T-cell (primary cell): Measurements from ENCODE around the gene SGIP1. TPM values are rescaled to one million over a fixed set of nuclear protein-coding genes. Genes with fewer than 3 reads are reported as not detected.
"Not testable (repeated sequence)": the region's sequence is repeated elsewhere in the genome, so short reads cannot be mapped to it uniquely, and the experiment has no call there.

Experiments
- ATAC-seq, 4 experiments: fragments of 200-7000 bp in 3 of 4; fragments of 150-1000 bp in 1 of 4; cut with Tn5 transposase; replicated peaks in 1 of 4; 1 replicate in 3 of 4; 2 replicates in 1 of 4; pipeline ENCODE4 v1.10.0; 2021; ENCODE audit warnings: moderate library complexity in 3 of 4, mild to moderate bottlenecking in 2 of 4, moderate number of reproducible peaks in 1 of 4
- CTCF ChIA-PET, 2 donors: fragments of 300-600 bp; sonication (Branson Sonifier 250); formaldehyde crosslinking; loops; one replicate each; lab custom pipeline; 2022; ENCODE audit warnings: antibody characterized with exemption in 2 of 2; lab: Charles Lee
- POLR2A ChIA-PET, 2 donors: fragments of 300-600 bp; sonication (Branson Sonifier 250); formaldehyde crosslinking; loops; one replicate each; lab custom pipeline; 2022; ENCODE audit warnings: antibody characterized with exemption in 2 of 2; lab: Charles Lee
- DNase-seq, 35 experiments: peaks; one replicate each; pipeline versions ENCODE4 v3.0.0 to v3.0.0-alpha.2; 2013 to 2023
- H3K27ac ChIP-seq: one replicate; pipeline ENCODE4 v1.5.1; 2013; ENCODE audit warnings: low read length
- H3K27me3 ChIP-seq, 2 experiments: replicated peaks in 1 of 2; 1 replicate in 1 of 2; 2 replicates in 1 of 2; pipeline versions ENCODE4 v1.6.1 to v1.7.0; 2013; ENCODE audit warnings: low read length in 1 of 2, mixed read lengths in 1 of 2; ENCODE audit not compliant: control insufficient read depth in 2 of 2, insufficient read depth in 2 of 2; ENCODE audit errors: extremely low read depth in 1 of 2
- H3K36me3 ChIP-seq, 2 donors: 1 replicate in 1 of 2; 2 replicates in 1 of 2; pipeline versions ENCODE4 v1.6.1 to v1.7.0; 2013; ENCODE audit warnings: low read length in 1 of 2; ENCODE audit not compliant: control insufficient read depth in 2 of 2, insufficient read depth in 1 of 2; ENCODE audit errors: extremely low read depth in 1 of 2
- H3K4me1 ChIP-seq, 2 experiments: 1 replicate in 1 of 2; 2 replicates in 1 of 2; pipeline versions ENCODE4 v1.6.1 to v1.7.0; 2013; ENCODE audit warnings: low read length in 2 of 2, mixed read lengths in 1 of 2; ENCODE audit not compliant: insufficient read depth in 2 of 2, control insufficient read depth in 1 of 2; ENCODE audit errors: extremely low read depth in 1 of 2
- H3K4me3 ChIP-seq, 2 donors: 1 replicate in 1 of 2; 2 replicates in 1 of 2; pipeline versions ENCODE4 v1.5.1 to v1.7.0; 2013; ENCODE audit warnings: mild to moderate bottlenecking in 2 of 2, low read length in 1 of 2, moderate library complexity in 1 of 2; ENCODE audit not compliant: control insufficient read depth in 1 of 2; ENCODE audit errors: extremely low read depth in 1 of 2
- H3K9me3 ChIP-seq: 2 replicates; pipeline ENCODE4 v1.7.0; 2013
- H3K27ac Mint-ChIP-seq, 2 donors: one replicate each; pipeline ENCODE4 v1.8.0; 2020 to 2021; ENCODE audit warnings: mild to moderate bottlenecking in 2 of 2, mixed read lengths in 2 of 2
- H3K27me3 Mint-ChIP-seq, 2 donors: one replicate each; pipeline ENCODE4 v1.8.0; 2021 to 2022; ENCODE audit warnings: mixed read lengths in 2 of 2
- H3K36me3 Mint-ChIP-seq: one replicate; pipeline ENCODE4 v1.8.0; 2021; ENCODE audit warnings: mixed read lengths
- H3K4me1 Mint-ChIP-seq, 3 donors: one replicate each; pipeline ENCODE4 v1.8.0; 2020 to 2022; ENCODE audit warnings: mixed read lengths in 3 of 3, mild to moderate bottlenecking in 1 of 3
- H3K4me3 Mint-ChIP-seq, 3 donors: one replicate each; pipeline ENCODE4 v1.8.0; 2020 to 2022; ENCODE audit warnings: mild to moderate bottlenecking in 3 of 3, mixed read lengths in 3 of 3, moderate library complexity in 3 of 3
- H3K9me3 Mint-ChIP-seq, 3 donors: one replicate each; pipeline ENCODE4 v1.8.0; 2020 to 2022; ENCODE audit warnings: mixed read lengths in 3 of 3
- WGBS: methylation state at CpG from one replicate; pipeline ENCODE4 v1.1.5; 2013; ENCODE audit warnings: missing lambda C conversion rate; ENCODE audit not compliant: insufficient coverage; 5-methylcytosine and 5-hydroxymethylcytosine counted together
- total RNA-seq, 35 experiments: library from RNA in 6 of 35; stranded (reverse) in 6 of 35; fragments of 120-200 nt in 1 of 35; gene quantifications; one replicate each; pipeline versions ENCODE4 v1.2.1 to v1.2.4 and lab custom pipeline; 2013 to 2026

SGIP1 gene
- total RNA-seq, 5 donors from 2014 or later (not counting 1 experiment from before 2014, with no cell fraction given): not detected

DNA sequence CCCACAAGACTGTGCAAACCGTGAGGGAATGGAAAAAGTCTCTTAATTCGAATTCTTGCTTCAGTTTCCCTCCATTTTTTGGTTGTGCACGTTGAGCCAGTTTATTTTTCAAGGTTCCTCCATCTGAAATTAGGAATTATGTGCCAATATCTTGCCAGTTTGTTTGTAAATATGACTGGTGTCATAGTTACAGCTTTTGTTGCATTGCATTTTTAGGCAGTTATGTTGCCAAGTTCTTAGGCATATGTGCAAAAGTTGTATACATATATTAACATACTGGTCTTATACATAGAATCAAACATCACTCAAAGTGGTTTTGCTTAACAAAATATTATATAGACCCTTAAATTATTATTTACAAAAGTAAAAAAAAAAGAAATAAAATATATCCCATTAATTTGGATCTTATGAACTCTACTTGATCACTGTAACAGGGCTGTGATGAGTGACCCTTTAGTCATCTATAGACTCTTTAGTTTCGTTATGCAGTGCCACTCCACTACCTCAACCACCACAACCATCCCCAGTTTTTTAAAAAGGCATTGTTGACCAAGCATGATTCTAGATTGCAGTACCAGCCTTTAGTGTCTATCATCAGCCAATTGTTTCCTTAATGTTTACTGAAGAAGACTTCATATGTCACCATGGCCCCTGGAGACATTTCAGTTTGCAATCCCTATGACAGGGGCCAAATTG is 197.4 kb downstream of the SGIP1 start:
- H3K27ac ChIP-seq: no peak overlapping the region
- CTCF ChIA-PET: interaction anchor here in 1 of 2 donors (1.1 kb wide), 1 partner anchor 418 kb away, joined by 3 read pairs; no protein-coding TSS in a partner anchor

DNA sequence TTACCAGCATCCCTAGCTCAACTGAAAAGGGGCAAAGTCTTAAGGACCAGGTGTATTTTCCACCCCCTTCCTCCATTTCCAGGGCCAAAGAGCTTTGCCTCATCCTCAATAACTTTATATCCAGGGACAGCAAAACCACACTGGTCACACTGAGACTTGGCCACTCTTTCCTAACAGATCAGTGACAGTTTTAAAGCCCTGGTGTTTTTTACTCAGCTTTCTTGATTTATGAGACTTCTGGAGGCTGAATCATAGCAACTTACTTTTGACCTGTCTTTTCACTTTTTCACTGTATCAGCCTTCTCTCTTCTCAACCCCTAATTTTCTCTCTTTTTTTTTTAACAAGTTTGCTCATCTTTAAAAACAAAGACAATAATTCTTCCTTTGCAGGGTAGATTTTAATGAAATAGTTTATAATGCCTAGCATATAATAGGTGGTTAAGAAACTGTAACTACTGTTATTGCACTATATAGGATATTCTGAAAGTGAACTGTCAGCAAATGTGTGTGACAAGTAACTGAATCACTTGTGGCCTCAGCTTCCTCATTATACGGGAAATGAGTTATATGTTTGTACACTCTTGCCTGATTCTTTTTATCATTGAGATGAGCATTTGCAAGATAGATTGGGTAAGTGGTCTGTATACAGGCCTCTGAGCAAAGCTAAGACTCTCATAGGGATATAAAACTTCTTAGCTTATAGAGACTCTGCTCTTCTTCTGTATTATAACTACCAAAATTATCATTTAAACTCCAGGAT is 198.6 kb downstream of the SGIP1 start:
- Histone ChIP-seq H3K27ac (no peak overlapping the region), H3K27me3 (no peaks in the 10 kb centered on the region), H3K4me1 (peaks cover 0 to 2% of the 10 kb centered on the region in 2 experiments), H3K4me3 (no peak overlapping the region), H3K36me3 (no peaks in the 10 kb centered on the region), H3K9me3 (no peaks in the 10 kb centered on the region)
- Mint-ChIP-seq H3K27me3 (no peaks in the 10 kb centered on the region), H3K36me3 (no peaks in the 10 kb centered on the region), H3K27ac (no peak overlapping the region), H3K4me1 (peaks cover 14 to 18% (median 15%) of the 10 kb centered on the region in 3 donors), H3K9me3 (no peaks in the 10 kb centered on the region), H3K4me3 (no peak overlapping the region)
- DNase-seq: no peak
- POLR2A ChIA-PET: interaction anchor here in 1 of 2 donors (0.6 kb wide), 1 partner anchor 779 kb away, joined by 4 read pairs; no protein-coding TSS in a partner anchor
- CTCF ChIA-PET: interaction anchor here (0.5 to 1.1 kb wide), 5 partner anchors 15 to 417 kb away, joined by 3 to 8 read pairs (median 3); no protein-coding TSS in a partner anchor
- ATAC-seq: no peak
- 17% methylated on average over 1 of the region's 1 CpG for WGBS

More for the DNA sequence above, 197.4 kb downstream of the SGIP1 start:
- Mint-ChIP-seq H3K36me3 (no peaks in the 10 kb centered on the region), H3K9me3 (no peaks in the 10 kb centered on the region), H3K27me3 (peaks cover 0 to 1% of the 10 kb centered on the region in 2 donors), H3K4me1 (peaks cover 14 to 18% (median 15%) of the 10 kb centered on the region in 3 donors), H3K4me3 (no peak overlapping the region), H3K27ac (no peak overlapping the region)
- Histone ChIP-seq H3K4me3 (no peak overlapping the region), H3K9me3 (no peaks in the 10 kb centered on the region), H3K36me3 (no peaks in the 10 kb centered on the region), H3K4me1 (peaks cover 0 to 2% of the 10 kb centered on the region in 2 experiments), H3K27me3 (no peaks in the 10 kb centered on the region)
- no peak for ATAC-seq
- DNase-seq: no peak
- no CpG with 5 or more reads among the region's 4 CpGs for WGBS
- POLR2A ChIA-PET: no interaction called here

DNA sequence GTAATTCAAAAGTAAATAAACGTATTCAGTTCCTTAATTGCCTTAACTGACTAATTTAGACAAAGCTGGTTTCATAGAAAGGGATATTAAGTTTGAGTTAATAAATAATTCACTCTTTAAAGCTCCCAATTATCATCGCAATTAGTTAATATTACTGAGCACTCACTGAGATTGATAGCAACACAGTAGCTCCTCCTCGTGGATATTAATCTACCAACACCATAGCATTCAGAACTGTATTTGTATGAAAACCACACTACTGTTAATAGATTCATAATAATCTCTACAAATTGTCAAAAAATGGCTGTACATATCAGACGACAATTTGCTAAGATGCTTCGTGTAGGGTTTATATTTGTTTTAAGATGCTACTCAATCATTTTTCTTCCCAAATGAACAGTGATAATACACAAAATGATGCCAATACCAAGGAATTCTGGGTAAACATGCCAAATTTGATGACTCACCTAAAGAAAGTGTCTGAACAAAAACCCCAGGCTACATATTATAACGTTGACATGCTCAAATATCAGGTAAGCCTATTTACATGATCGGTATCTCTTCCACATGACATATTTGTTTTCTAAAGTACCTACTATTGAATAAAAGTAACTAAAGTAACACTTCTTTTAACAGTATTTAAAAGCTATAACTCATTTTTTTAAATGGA is 199.5 kb downstream of the SGIP1 start:
- ChIA-PET CTCF (interaction anchor here in 1 of 2 donors (0.7 to 1.1 kb wide), 2 partner anchors 14 to 32 kb away, joined by 3 read pairs; no protein-coding TSS in a partner anchor), POLR2A (no interaction called here)
- H3K9me3 Mint-ChIP-seq: no peaks in the 10 kb centered on the region

DNA sequence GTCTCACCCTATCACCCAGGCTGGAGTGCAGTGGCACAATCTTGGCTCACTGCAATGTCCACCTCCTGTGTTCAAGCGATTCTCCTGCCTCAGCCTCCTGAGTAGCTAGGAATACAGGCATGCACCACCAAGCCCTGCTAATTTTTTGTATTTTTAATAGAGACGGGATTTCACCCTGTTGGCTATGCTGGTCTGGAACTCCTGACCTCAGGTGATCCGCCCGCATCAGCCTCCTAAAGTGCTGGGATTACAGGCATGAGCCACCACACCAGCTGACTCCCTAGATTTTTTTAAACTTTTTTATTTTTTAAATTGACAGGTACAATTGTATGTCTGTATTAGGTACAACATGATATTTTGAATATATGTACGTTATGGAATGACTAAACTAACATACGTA is 200.6 kb downstream of the SGIP1 start:
- H3K27me3 ChIP-seq, H3K9me3 Mint-ChIP-seq, H3K4me1 Mint-ChIP-seq, H3K27me3 Mint-ChIP-seq, H3K36me3 ChIP-seq, H3K4me3 Mint-ChIP-seq, DNase-seq, H3K27ac Mint-ChIP-seq, H3K9me3 ChIP-seq, ATAC-seq, H3K4me1 ChIP-seq, H3K27ac ChIP-seq, H3K36me3 Mint-ChIP-seq, H3K4me3 ChIP-seq, CTCF ChIA-PET: not testable (repeated sequence)
- POLR2A ChIA-PET: interaction anchor here in 1 of 2 donors (0.7 kb wide), 1 partner anchor 1745 kb away, joined by 7 read pairs; no protein-coding TSS in a partner anchor
- 94% methylated on average over 3 of the region's 6 CpGs for WGBS

More for the DNA sequence above, 199.5 kb downstream of the SGIP1 start:
- no peak for DNase-seq
- Histone ChIP-seq H3K27ac (no peak overlapping the region), H3K9me3 (no peaks in the 10 kb centered on the region), H3K36me3 (no peaks in the 10 kb centered on the region), H3K4me1 (peaks cover 0 to 2% of the 10 kb centered on the region in 2 experiments), H3K4me3 (no peak overlapping the region), H3K27me3 (no peaks in the 10 kb centered on the region)
- Mint-ChIP-seq H3K27ac (no peak overlapping the region), H3K4me1 (peaks cover 10 to 16% (median 14%) of the 10 kb centered on the region in 3 donors), H3K4me3 (no peak overlapping the region), H3K36me3 (no peaks in the 10 kb centered on the region), H3K27me3 (no peaks in the 10 kb centered on the region)
- ATAC-seq: no peak
- no CpG with 5 or more reads among the region's 7 CpGs for WGBS

DNA sequence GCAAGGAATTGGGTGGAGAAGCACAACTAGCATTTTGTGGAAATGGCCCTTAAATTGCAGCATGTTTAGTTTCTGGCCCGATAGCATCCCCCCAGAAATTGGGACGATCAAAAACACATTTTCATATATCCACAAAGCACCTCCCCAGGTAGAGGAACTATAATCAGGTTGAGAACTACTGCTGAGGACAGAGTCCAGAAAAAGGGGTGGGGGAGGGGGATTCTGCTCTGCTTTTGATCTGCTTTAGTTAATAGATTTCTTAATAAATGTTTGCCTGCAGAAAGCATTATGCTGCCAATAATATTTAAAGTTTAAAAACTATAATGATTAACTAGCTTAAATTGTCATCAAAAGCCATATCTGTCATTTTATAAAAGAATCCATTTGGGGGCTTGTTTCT is 203.9 kb downstream of the SGIP1 start:
- Histone ChIP-seq H3K4me1 (no peaks in the 10 kb centered on the region), H3K27me3 (no peaks in the 10 kb centered on the region), H3K9me3 (no peaks in the 10 kb centered on the region), H3K4me3 (no peak overlapping the region), H3K27ac (no peak overlapping the region), H3K36me3 (no peaks in the 10 kb centered on the region)
- no peak for DNase-seq
- ATAC-seq: no peak
- no CpG with 5 or more reads among the region's 2 CpGs for WGBS
- Mint-ChIP-seq H3K4me1 (peaks cover 5 to 8% (median 7%) of the 10 kb centered on the region in 3 donors), H3K27ac (no peak overlapping the region), H3K36me3 (no peaks in the 10 kb centered on the region), H3K4me3 (no peak overlapping the region), H3K9me3 (no peaks in the 10 kb centered on the region), H3K27me3 (no peaks in the 10 kb centered on the region)
- ChIA-PET POLR2A (interaction anchor here (0.6 to 0.7 kb wide), 2 partner anchors 10 to 33 kb away, joined by 3 read pairs; no protein-coding TSS in a partner anchor), CTCF (interaction anchor here in 1 of 2 donors (0.6 to 0.8 kb wide), 2 partner anchors 136 to 482 kb away, joined by 3 to 4 read pairs; no protein-coding TSS in a partner anchor)
